Measurements from ENCODE around the gene ADAMTS8.

DNA sequence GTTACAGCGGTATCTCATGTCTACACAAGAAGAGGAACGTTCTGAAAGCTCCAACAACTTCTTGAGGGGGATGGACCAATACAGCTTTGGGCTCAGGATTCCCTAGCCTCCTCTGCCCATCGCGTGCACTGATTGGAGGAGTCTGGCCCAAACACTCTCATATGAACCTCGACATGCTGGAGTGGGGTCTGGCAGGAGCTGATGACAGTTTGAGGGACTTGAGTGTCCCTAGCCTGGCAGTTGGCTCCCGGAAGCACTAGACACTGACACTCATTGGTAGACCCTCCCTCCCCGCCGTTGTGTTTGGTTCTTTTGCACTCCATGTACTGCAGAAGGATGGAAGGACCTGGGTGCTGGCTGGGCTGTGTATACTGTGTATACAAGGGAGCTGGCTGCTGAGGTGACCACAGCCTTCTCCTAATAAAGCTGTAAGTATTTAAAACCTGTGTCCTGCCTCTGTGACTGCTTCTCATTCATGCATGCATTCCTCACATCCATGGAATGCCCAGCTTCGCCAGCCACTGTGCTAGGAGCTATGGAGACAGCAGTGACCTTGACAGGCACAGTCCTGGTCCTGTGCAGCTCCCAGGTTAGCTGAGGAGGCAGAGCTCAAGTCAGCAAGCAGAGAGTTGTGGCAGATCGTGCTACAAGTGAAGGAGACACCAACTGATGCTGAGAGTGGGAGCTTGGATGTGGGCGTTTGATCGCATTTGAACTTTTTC, 48.0 kb upstream of the ADAMTS8 start:
- TF ChIP-seq, protein P1, sequence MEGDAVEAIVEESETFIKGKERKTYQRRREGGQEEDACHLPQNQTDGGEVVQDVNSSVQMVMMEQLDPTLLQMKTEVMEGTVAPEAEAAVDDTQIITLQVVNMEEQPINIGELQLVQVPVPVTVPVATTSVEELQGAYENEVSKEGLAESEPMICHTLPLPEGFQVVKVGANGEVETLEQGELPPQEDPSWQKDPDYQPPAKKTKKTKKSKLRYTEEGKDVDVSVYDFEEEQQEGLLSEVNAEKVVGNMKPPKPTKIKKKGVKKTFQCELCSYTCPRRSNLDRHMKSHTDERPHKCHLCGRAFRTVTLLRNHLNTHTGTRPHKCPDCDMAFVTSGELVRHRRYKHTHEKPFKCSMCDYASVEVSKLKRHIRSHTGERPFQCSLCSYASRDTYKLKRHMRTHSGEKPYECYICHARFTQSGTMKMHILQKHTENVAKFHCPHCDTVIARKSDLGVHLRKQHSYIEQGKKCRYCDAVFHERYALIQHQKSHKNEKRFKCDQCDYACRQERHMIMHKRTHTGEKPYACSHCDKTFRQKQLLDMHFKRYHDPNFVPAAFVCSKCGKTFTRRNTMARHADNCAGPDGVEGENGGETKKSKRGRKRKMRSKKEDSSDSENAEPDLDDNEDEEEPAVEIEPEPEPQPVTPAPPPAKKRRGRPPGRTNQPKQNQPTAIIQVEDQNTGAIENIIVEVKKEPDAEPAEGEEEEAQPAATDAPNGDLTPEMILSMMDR (IDR thresholded peaks at IDR 0.05) = no peak
- TF ChIP-seq TCF7L2 (IDR thresholded peaks at IDR 0.05; ENCODE audit: low read depth, low read length) = no peak
- no peak for TF ChIP-seq POLR2AphosphoS5 (IDR thresholded peaks at IDR 0.05; ENCODE audit: low read depth, low read length)
